Memory B cell (primary cell): ENCODE results near the gene LCORL.
A peak's percentile ranks its signal among the peaks of the same experiment; 100 is the strongest.
"Not testable (repeated sequence)": the region's sequence is repeated elsewhere in the genome, so short reads cannot be mapped to it uniquely, and the experiment has no call there.

Experiments
- ATAC-seq: fragments of 150-1000 bp; cut with Tn5 transposase; 2 replicates; pipeline ENCODE4 v1.10.0; 2021; ENCODE audit warnings: low read depth, mild to moderate bottlenecking, moderate library complexity
- DNase-seq, 2 donors: peaks; one replicate each; pipeline ENCODE4 v3.0.0; 2022; ENCODE audit warnings: low spot score in 2 of 2
- H3K27ac Mint-ChIP-seq: one replicate; pipeline ENCODE4 v1.8.0; 2022; ENCODE audit warnings: mild to moderate bottlenecking, moderate library complexity, mixed read lengths
- H3K27me3 Mint-ChIP-seq: one replicate; pipeline ENCODE4 v1.8.0; 2022; ENCODE audit warnings: mixed read lengths
- H3K36me3 Mint-ChIP-seq: one replicate; pipeline ENCODE4 v1.8.0; 2022; ENCODE audit warnings: mild to moderate bottlenecking, mixed read lengths
- H3K4me1 Mint-ChIP-seq: one replicate; pipeline ENCODE4 v1.8.0; 2022; ENCODE audit warnings: mixed read lengths
- H3K4me3 Mint-ChIP-seq: one replicate; pipeline ENCODE4 v1.8.0; 2022; ENCODE audit warnings: mild to moderate bottlenecking, moderate library complexity, mixed read lengths
- H3K9me3 Mint-ChIP-seq: one replicate; pipeline ENCODE4 v1.8.0; 2022; ENCODE audit warnings: mixed read lengths

LCORL gene

GRCh38 chr4:17884063-17884462 lies 137.5 kb downstream of the LCORL start:
- no peaks in the 10 kb centered on the region for H3K4me1 Mint-ChIP-seq
- no peak overlapping the region for H3K4me3 Mint-ChIP-seq
- DNase-seq (no peak), ATAC-seq (no peak)
- peak overlapping the region; percentile 15 for H3K27ac Mint-ChIP-seq
- no peaks in the 10 kb centered on the region for H3K9me3 Mint-ChIP-seq
- H3K36me3 Mint-ChIP-seq, result peaks cover 21% of the 10 kb centered on the region
- H3K27me3 Mint-ChIP-seq, result no peaks in the 10 kb centered on the region

GRCh38 chr4:17877661-17878060 lies 143.9 kb downstream of the LCORL start:
- no peak for ATAC-seq
- Mint-ChIP-seq H3K9me3 (peaks cover 2% of the 10 kb centered on the region), H3K4me3 (no peak overlapping the region), H3K27me3 (no peaks in the 10 kb centered on the region), H3K36me3 (peaks cover 5% of the 10 kb centered on the region), H3K27ac (no peak overlapping the region), H3K4me1 (no peaks in the 10 kb centered on the region)
- no peak for DNase-seq

GRCh38 chr4:17876943-17877342 lies 144.6 kb downstream of the LCORL start:
- no peaks in the 10 kb centered on the region for H3K27me3 Mint-ChIP-seq
- H3K36me3 Mint-ChIP-seq, result peaks cover 5% of the 10 kb centered on the region
- ATAC-seq (no peak), DNase-seq (no peak)
- H3K4me3 Mint-ChIP-seq, result no peak overlapping the region
- H3K27ac Mint-ChIP-seq, result no peak overlapping the region
- peaks cover 2% of the 10 kb centered on the region for H3K9me3 Mint-ChIP-seq
- no peaks in the 10 kb centered on the region for H3K4me1 Mint-ChIP-seq

GRCh38 chr4:17875402-17876070 lies 146.0 kb downstream of the LCORL start:
- H3K27me3 Mint-ChIP-seq, result no peaks in the 10 kb centered on the region
- H3K9me3 Mint-ChIP-seq, result peaks cover 2% of the 10 kb centered on the region
- DNase-seq (no peak), ATAC-seq (no peak)
- H3K4me1 Mint-ChIP-seq, result no peaks in the 10 kb centered on the region
- H3K36me3 Mint-ChIP-seq, result peaks cover 5% of the 10 kb centered on the region
- no peak overlapping the region for H3K4me3 Mint-ChIP-seq
- no peak overlapping the region for H3K27ac Mint-ChIP-seq

GRCh38 chr4:17869327-17869726 lies 152.2 kb downstream of the LCORL start:
- ATAC-seq (no peak), DNase-seq (no peak)
- H3K27me3 Mint-ChIP-seq, result no peaks in the 10 kb centered on the region
- H3K4me1 Mint-ChIP-seq, result no peaks in the 10 kb centered on the region
- H3K27ac Mint-ChIP-seq, result no peak overlapping the region
- no peaks in the 10 kb centered on the region for H3K9me3 Mint-ChIP-seq
- no peak overlapping the region for H3K4me3 Mint-ChIP-seq
- peaks cover 2% of the 10 kb centered on the region for H3K36me3 Mint-ChIP-seq

- Mint-ChIP-seq H3K4me3 (no peak overlapping the region), H3K9me3 (peaks cover 2% of the 10 kb centered on the region), H3K4me1 (no peaks in the 10 kb centered on the region), H3K27me3 (no peaks in the 10 kb centered on the region), H3K27ac (no peak overlapping the region), H3K36me3 (peaks cover 10% of the 10 kb centered on the region)
- DNase-seq (no peak), ATAC-seq (no peak)
Measured at GRCh38 chr4:17867276-17867675, 154.3 kb downstream of the LCORL start.

- Mint-ChIP-seq H3K36me3 (peaks cover 15% of the 10 kb centered on the region), H3K9me3 (peaks cover 6% of the 10 kb centered on the region), H3K4me3 (no peak overlapping the region), H3K4me1 (no peaks in the 10 kb centered on the region), H3K27ac (no peak overlapping the region), H3K27me3 (no peaks in the 10 kb centered on the region)
- ATAC-seq, result no peak
- DNase-seq, result no peak
Measured at GRCh38 chr4:17866810-17867209, 154.7 kb downstream of the LCORL start.

GRCh38 chr4:17865866-17866363 lies 155.6 kb downstream of the LCORL start:
- Mint-ChIP-seq H3K36me3 (peaks cover 19% of the 10 kb centered on the region), H3K27me3 (no peaks in the 10 kb centered on the region), H3K4me1 (no peaks in the 10 kb centered on the region), H3K4me3 (no peak overlapping the region), H3K27ac (no peak overlapping the region), H3K9me3 (peaks cover 9% of the 10 kb centered on the region)
- ATAC-seq (no peak), DNase-seq (no peak)

GRCh38 chr4:17861906-17862305 lies 159.6 kb downstream of the LCORL start:
- ATAC-seq, DNase-seq, H3K4me1 Mint-ChIP-seq, H3K4me3 Mint-ChIP-seq, H3K27ac Mint-ChIP-seq, H3K27me3 Mint-ChIP-seq: not testable (repeated sequence)
- Mint-ChIP-seq H3K9me3 (peaks cover 11% of the 10 kb centered on the region), H3K36me3 (peaks cover 26% of the 10 kb centered on the region)

GRCh38 chr4:17859793-17860406 lies 161.7 kb downstream of the LCORL start:
- Mint-ChIP-seq H3K27ac (no peak overlapping the region), H3K4me3 (no peak overlapping the region), H3K9me3 (peaks cover 11% of the 10 kb centered on the region), H3K27me3 (no peaks in the 10 kb centered on the region), H3K4me1 (no peaks in the 10 kb centered on the region), H3K36me3 (peaks cover 24% of the 10 kb centered on the region)
- DNase-seq (no peak), ATAC-seq (no peak)

- no peak for DNase-seq
- Mint-ChIP-seq H3K9me3 (peaks cover 2% of the 10 kb centered on the region), H3K27ac (no peak overlapping the region), H3K4me1 (no peaks in the 10 kb centered on the region), H3K27me3 (no peaks in the 10 kb centered on the region), H3K36me3 (peaks cover 5% of the 10 kb centered on the region), H3K4me3 (no peak overlapping the region)
- ATAC-seq, result no peak
Measured at GRCh38 chr4:17854036-17854435, 167.5 kb downstream of the LCORL start.

- Mint-ChIP-seq H3K9me3 (no peaks in the 10 kb centered on the region), H3K36me3 (peaks cover under 1% of the 10 kb centered on the region), H3K27ac (no peak overlapping the region), H3K27me3 (no peaks in the 10 kb centered on the region), H3K4me1 (no peaks in the 10 kb centered on the region), H3K4me3 (no peak overlapping the region)
- no peak for ATAC-seq
- DNase-seq, result no peak
Measured at GRCh38 chr4:17851959-17852358, 169.6 kb downstream of the LCORL start.

GRCh38 chr4:17850295-17850694 lies 171.3 kb downstream of the LCORL start:
- not testable (repeated sequence) for H3K4me3 Mint-ChIP-seq, H3K36me3 Mint-ChIP-seq, H3K27me3 Mint-ChIP-seq, H3K4me1 Mint-ChIP-seq, ATAC-seq, H3K27ac Mint-ChIP-seq, H3K9me3 Mint-ChIP-seq, DNase-seq

- DNase-seq (no peak), ATAC-seq (no peak)
- Mint-ChIP-seq H3K27me3 (no peaks in the 10 kb centered on the region), H3K9me3 (no peaks in the 10 kb centered on the region), H3K36me3 (no peaks in the 10 kb centered on the region), H3K4me3 (no peak overlapping the region), H3K27ac (no peak overlapping the region), H3K4me1 (no peaks in the 10 kb centered on the region)
Measured at GRCh38 chr4:17846266-17846665, 175.3 kb downstream of the LCORL start.
